H1 (cell line): Measurements from ENCODE around the gene CALHM5. TPM values are rescaled to one million over a fixed set of nuclear protein-coding genes. Genes with fewer than 3 reads are reported as not detected.

Source experiments
- CTCF ChIA-PET: fragments of 300-600 bp; sonication (Branson Sonifier 250); formaldehyde crosslinking; loops from one replicate; lab custom pipeline; 2021; ENCODE audit not compliant: partially characterized antibody; lab: Charles Lee
- POLR2A ChIA-PET: fragments of 300-600 bp; sonication (Branson Sonifier 250); formaldehyde crosslinking; loops from one replicate; lab custom pipeline; 2021; ENCODE audit warnings: inconsistent platforms; ENCODE audit not compliant: partially characterized antibody; lab: Charles Lee
- DNase-seq, 2 experiments: peaks; one replicate each; pipeline versions ENCODE4 v3.0.0 to v3.0.0-alpha.2; 2010 to 2022; ENCODE audit warnings: low spot score in 2 of 2, low read depth in 1 of 2, mixed read lengths in 1 of 2
- FAIRE-seq: peaks from 2 replicates; lab custom pipeline; 2011; peaks lifted over from hg19 to GRCh38; lab: Jason Lieb, UNC
- H2AFZ ChIP-seq: 2 replicates; pipeline ENCODE4 v1.8.1; 2012; ENCODE audit warnings: low read length, inconsistent platforms
- H2AK5ac ChIP-seq: 2 replicates; pipeline ENCODE4 v1.6.1; 2013; ENCODE audit warnings: low read depth, low read length
- H2BK120ac ChIP-seq: replicated peaks from 2 replicates; pipeline ENCODE3; 2013; ENCODE audit warnings: low read depth, low read length, inconsistent platforms
- H2BK12ac ChIP-seq: 2 replicates; pipeline ENCODE4 v1.6.1; 2013; ENCODE audit warnings: low read depth, low read length
- H2BK15ac ChIP-seq: 2 replicates; pipeline ENCODE4 v1.6.1; 2013; ENCODE audit warnings: low read length
- H2BK20ac ChIP-seq: 2 replicates; pipeline ENCODE4 v1.6.1; 2013; ENCODE audit warnings: low read length
- H2BK5ac ChIP-seq: 2 replicates; pipeline ENCODE4 v1.6.1; 2013; ENCODE audit warnings: low read depth, low read length
- H3K14ac ChIP-seq: 2 replicates; pipeline ENCODE4 v1.6.1; 2013; ENCODE audit warnings: inconsistent platforms; ENCODE audit not compliant: insufficient read length
- H3K18ac ChIP-seq: 2 replicates; pipeline ENCODE4 v1.6.1; 2013; ENCODE audit warnings: low read length; ENCODE audit errors: extremely low read depth
- H3K23ac ChIP-seq: 2 replicates; pipeline ENCODE4 v1.6.1; 2013; ENCODE audit warnings: inconsistent platforms; ENCODE audit not compliant: insufficient read length
- H3K23me2 ChIP-seq: 2 replicates; pipeline ENCODE4 v1.6.1; 2013; ENCODE audit warnings: low read depth, low read length
- H3K27ac ChIP-seq: 2 replicates; pipeline ENCODE4 v1.6.1; 2011; ENCODE audit warnings: low read depth, low read length, inconsistent platforms
- H3K27me3 ChIP-seq, 4 experiments: replicated peaks in 1 of 4; 1 replicate in 1 of 4; 2 replicates in 3 of 4; pipeline versions ENCODE4 v1.6.1 to v1.8.1; 2011 to 2013; ENCODE audit warnings: low read length in 3 of 4, mild to moderate bottlenecking in 3 of 4, inconsistent platforms in 2 of 4, mixed read lengths in 2 of 4, moderate library complexity in 1 of 4; ENCODE audit not compliant: control insufficient read depth in 3 of 4, insufficient read depth in 3 of 4; ENCODE audit errors: extremely low read depth in 1 of 4
- H3K36me3 ChIP-seq, 4 experiments: 2 replicates each; pipeline versions ENCODE4 v1.6.1 to v1.8.1; 2011 to 2013; ENCODE audit warnings: mild to moderate bottlenecking in 4 of 4, low read length in 3 of 4, moderate library complexity in 2 of 4, control low read depth in 1 of 4, inconsistent platforms in 1 of 4; ENCODE audit not compliant: insufficient read depth in 4 of 4, control insufficient read depth in 2 of 4
- H3K4ac ChIP-seq: replicated peaks from 2 replicates; pipeline ENCODE3; 2013; ENCODE audit warnings: low read length, low read depth, mixed read lengths, inconsistent platforms; ENCODE audit not compliant: insufficient read length
- H3K4me1 ChIP-seq, 4 experiments: replicated peaks in 1 of 4; 1 replicate in 1 of 4; 2 replicates in 3 of 4; pipeline versions ENCODE4 v1.6.1 to v1.8.1; 2011 to 2013; ENCODE audit warnings: low read length in 3 of 4, inconsistent platforms in 2 of 4, mixed read lengths in 1 of 4; ENCODE audit not compliant: insufficient read depth in 4 of 4, control insufficient read depth in 3 of 4
- H3K4me2 ChIP-seq, 2 experiments: 2 replicates each; pipeline versions ENCODE4 v1.6.1 to v1.8.1; 2011 to 2013; ENCODE audit warnings: low read depth in 2 of 2, low read length in 2 of 2, control low read depth in 1 of 2, inconsistent platforms in 1 of 2, mild to moderate bottlenecking in 1 of 2; ENCODE audit not compliant: insufficient read depth in 1 of 2
- H3K4me3 ChIP-seq, 4 experiments: fragments of 200-600, 300-600 bp in 1 of 4; sonication (generic), shearing (Covaris generic), sonication (Bioruptor Twin) in 1 of 4; 2 replicates each; pipeline versions ENCODE4 v1.5.1 to v1.8.1; 2011 to 2016; ENCODE audit warnings: low read length in 4 of 4, low read depth in 3 of 4, control low read depth in 2 of 4, inconsistent platforms in 2 of 4, mild to moderate bottlenecking in 2 of 4, mixed read lengths in 1 of 4, moderate library complexity in 1 of 4; ENCODE audit not compliant: insufficient read depth in 2 of 4; ENCODE audit errors: extremely low read depth in 1 of 4
- H3K56ac ChIP-seq: replicated peaks from 2 replicates; pipeline ENCODE3; 2013; ENCODE audit warnings: low read depth, mild to moderate bottlenecking, mixed read lengths, low read length, inconsistent platforms; ENCODE audit not compliant: insufficient read length
- H3K79me1 ChIP-seq: 2 replicates; pipeline ENCODE4 v1.6.1; 2013; ENCODE audit warnings: low read depth, low read length, control low read depth
- H3K79me2 ChIP-seq, 2 experiments: 2 replicates each; pipeline versions ENCODE4 v1.6.1 to v1.8.1; 2012 to 2013; ENCODE audit warnings: low read length in 2 of 2, mild to moderate bottlenecking in 2 of 2, inconsistent platforms in 1 of 2; ENCODE audit not compliant: insufficient read depth in 2 of 2, control insufficient read depth in 1 of 2
- H3K9ac ChIP-seq, 4 experiments: replicated peaks in 1 of 4; 1 replicate in 1 of 4; 2 replicates in 3 of 4; pipeline versions ENCODE4 v1.6.1 to v1.8.1; 2011 to 2013; ENCODE audit warnings: low read depth in 3 of 4, low read length in 3 of 4, control low read depth in 2 of 4, mild to moderate bottlenecking in 2 of 4, moderate library complexity in 2 of 4, inconsistent platforms in 1 of 4; ENCODE audit errors: extremely low read depth in 1 of 4
- H3K9me3 ChIP-seq, 2 experiments: 2 replicates each; pipeline versions ENCODE4 v1.6.1 to v1.8.1; 2012 to 2013; ENCODE audit warnings: mild to moderate bottlenecking in 2 of 2, moderate library complexity in 2 of 2, control low read depth in 1 of 2, inconsistent platforms in 1 of 2, low read depth in 1 of 2, low read length in 1 of 2, mixed read lengths in 1 of 2; ENCODE audit not compliant: insufficient read depth in 2 of 2
- H4K20me1 ChIP-seq, 2 experiments: replicated peaks in 1 of 2; 2 replicates each; pipeline versions ENCODE3 to v1.8.1; 2011 to 2013; ENCODE audit warnings: inconsistent platforms in 2 of 2, low read length in 2 of 2, mild to moderate bottlenecking in 1 of 2; ENCODE audit not compliant: insufficient read depth in 2 of 2, control insufficient read depth in 1 of 2
- H4K5ac ChIP-seq: 2 replicates; pipeline ENCODE4 v1.6.1; 2013; ENCODE audit warnings: low read length, low read depth, mixed read lengths, inconsistent platforms; ENCODE audit not compliant: insufficient read length
- H4K8ac ChIP-seq: 2 replicates; pipeline ENCODE4 v1.8.0; 2013; ENCODE audit warnings: mild to moderate bottlenecking, moderate library complexity, low read length, inconsistent platforms; ENCODE audit not compliant: insufficient read depth; ENCODE audit errors: extremely low read depth
- H4K91ac ChIP-seq: replicated peaks from 2 replicates; pipeline ENCODE3; 2013; ENCODE audit warnings: low read length, mixed read lengths, inconsistent platforms; ENCODE audit not compliant: insufficient read length
- ATF3 ChIP-seq: IDR thresholded peaks from 2 replicates; pipeline ENCODE4 v1.6.1; 2011; ENCODE audit warnings: low read depth, mild to moderate bottlenecking, low read length; ENCODE audit not compliant: insufficient read depth
- CEBPB ChIP-seq: IDR thresholded peaks from 2 replicates; pipeline ENCODE4 v1.6.1; 2012; ENCODE audit warnings: low read depth, low read length
- CHD2 ChIP-seq: IDR thresholded peaks from 2 replicates; pipeline ENCODE4 v1.6.1; 2012; ENCODE audit warnings: low read length, improper control_type of control experiment
- E2F6 ChIP-seq: IDR thresholded peaks from 2 replicates; pipeline ENCODE4 v1.6.1; 2012; ENCODE audit warnings: inconsistent platforms
- JUN ChIP-seq: IDR thresholded peaks from 2 replicates; pipeline ENCODE4 v1.6.1; 2011; ENCODE audit warnings: low read depth, mild to moderate bottlenecking, improper control_type of control experiment, low read length
- KDM5A ChIP-seq: fragments of 200-600 bp; IDR thresholded peaks from 2 replicates; pipeline ENCODE4 v1.7.1; 2012; ENCODE audit warnings: mild to moderate bottlenecking, low read length, inconsistent platforms, mixed read lengths
- MAFK ChIP-seq: IDR thresholded peaks from 2 replicates; pipeline ENCODE4 v1.6.1; 2012; ENCODE audit warnings: low read depth, mild to moderate bottlenecking, improper control_type of control experiment, low read length
- RAD21 ChIP-seq, 2 experiments: IDR thresholded peaks in 1 of 2; conservative IDR thresholded peaks in 1 of 2; 2 replicates each; pipeline ENCODE4 v1.6.1; 2011; ENCODE audit warnings: low read depth in 2 of 2, low read length in 2 of 2, improper control_type of control experiment in 1 of 2, inconsistent platforms in 1 of 2, mild to moderate bottlenecking in 1 of 2, moderate library complexity in 1 of 2
- SIX5 ChIP-seq: IDR thresholded peaks from 2 replicates; pipeline ENCODE4 v1.6.1; 2011; ENCODE audit warnings: mild to moderate bottlenecking, low read depth, low read length
- SP1 ChIP-seq: IDR thresholded peaks from 2 replicates; pipeline ENCODE4 v1.6.1; 2011; ENCODE audit warnings: low read depth, low read length
- USF2 ChIP-seq: IDR thresholded peaks from 2 replicates; pipeline ENCODE4 v1.6.1; 2011; ENCODE audit warnings: low read length, improper control_type of control experiment
- WGBS, 2 experiments: shearing (Covaris generic) in 1 of 2; methylation state at CpG; one replicate each; pipeline versions ENCODE4 v1.1.6 to v1.1.7; 2013 to 2015; ENCODE audit warnings: low lambda C conversion rate in 2 of 2, mixed read lengths in 2 of 2, inconsistent platforms in 1 of 2, low coverage in 1 of 2, missing lambda C conversion rate in 1 of 2; ENCODE audit not compliant: insufficient replicate concordance in 2 of 2, insufficient coverage in 1 of 2, insufficient read length in 1 of 2; ENCODE audit errors: extremely low coverage in 1 of 2, missing lambda C conversion rate in 1 of 2; 5-methylcytosine and 5-hydroxymethylcytosine counted together
- polyA plus RNA-seq, 7 experiments: library from polyadenylated mRNA; depleted of rRNA in 3 of 7; stranded (reverse) in 5 of 7; unstranded in 2 of 7; fragments of >200 nt in 5 of 7; fragments of 200-250 nt in 2 of 7; gene quantifications; 1 replicate in 5 of 7; 2 replicates in 1 of 7; 4 replicates in 1 of 7; pipeline versions ENCODE4 v1.2.1 to v1.2.3, GENCODE V29; 2011 to 2013; ENCODE audit warnings: missing spikeins in 2 of 7, mixed read lengths in 2 of 7
- total RNA-seq: library from RNA; stranded (reverse); fragmentation: NEBNext Ultra II Directional; extraction: Animal tissue kit (Norgen Biotek cat#: 25700); gene quantifications from 2 replicates; pipeline ENCODE4 v1.2.1, GENCODE V29; 2021

CALHM5 gene
- total and polyA plus RNA-seq, 2 of the 8 experiments (the other 6 are each of a cell fraction or from before 2014, with no cell fraction given), result 0.05 to 0.09 TPM

GRCh38 chr6:116522896-116523295, 11.5 kb downstream of the CALHM5 start:
- H3K14ac ChIP-seq, result no peak overlapping the region
- H3K27ac ChIP-seq, result no peak overlapping the region
- H4K5ac ChIP-seq, result no peak overlapping the region
- H2AFZ ChIP-seq, result no peak overlapping the region
- CTCF ChIA-PET, result interaction anchor here (0.7 to 2.9 kb wide), 8 partner anchors 10 to 254 kb away, joined by 4 to 22 read pairs (median 7); partner anchors contain the start of gene CALHM5
- no peak overlapping the region for H3K9ac ChIP-seq
- 67% methylated on average over 2 of the region's 2 CpGs; no CpG with 5 or more reads in 1 of the 2 experiments for WGBS, 2 experiments
- no peak overlapping the region for H3K23ac ChIP-seq
- peaks cover 0 to 3% (median 1%) of the 10 kb centered on the region in 4 experiments; a peak in 1 of 7 replicates for H3K4me1 ChIP-seq
- H2BK5ac ChIP-seq, result no peak overlapping the region
- no peaks in the 10 kb centered on the region for H3K79me1 ChIP-seq
- H3K56ac ChIP-seq, result no peak overlapping the region
- H3K27me3 ChIP-seq, result no peaks in the 10 kb centered on the region
- H3K9me3 ChIP-seq, result no peaks in the 10 kb centered on the region
- H2AK5ac ChIP-seq, result no peak overlapping the region
- H3K36me3 ChIP-seq, result no peaks in the 10 kb centered on the region
- no peak overlapping the region for H3K4me2 ChIP-seq
- H4K91ac ChIP-seq, result no peak overlapping the region
- peak; percentile 85 for FAIRE-seq
- H3K4me3 ChIP-seq, result no peak overlapping the region
- no peak overlapping the region for H3K4ac ChIP-seq
- POLR2A ChIA-PET, result interaction anchor here (0.9 kb wide), 1 partner anchor 9 kb away, joined by 3 read pairs; no protein-coding TSS in a partner anchor
- H3K79me2 ChIP-seq, result no peaks in the 10 kb centered on the region
- DNase-seq, result no peak
- no peak overlapping the region for H2BK15ac ChIP-seq
- H3K23me2 ChIP-seq, result no peaks in the 10 kb centered on the region
- no peaks in the 10 kb centered on the region for H4K20me1 ChIP-seq
- H2BK120ac ChIP-seq, result no peak overlapping the region
- no peak overlapping the region for H4K8ac ChIP-seq
- H2BK20ac ChIP-seq, result no peak overlapping the region
- H2BK12ac ChIP-seq, result no peak overlapping the region
- no peak overlapping the region for H3K18ac ChIP-seq
- TF ChIP-seq JUN (no peak), RAD21 (IDR thresholded peaks at IDR 0.05 in 1 of 2, conservative IDR thresholded peaks at IDR 0.05 in 1 of 2; ENCODE audit: low read depth in 2 of 2, low read length in 2 of 2) (no peak), CEBPB (no peak), E2F6 (no peak), SIX5 (no peak), SP1 (no peak), CHD2 (no peak), KDM5A (no peak), ATF3 (no peak), MAFK (no peak), USF2 (no peak)
